ENCODE measurements around the gene PRR7.
A peak's percentile ranks its signal among the peaks of the same experiment; 100 is the strongest.

Gene PRR7

DNA sequence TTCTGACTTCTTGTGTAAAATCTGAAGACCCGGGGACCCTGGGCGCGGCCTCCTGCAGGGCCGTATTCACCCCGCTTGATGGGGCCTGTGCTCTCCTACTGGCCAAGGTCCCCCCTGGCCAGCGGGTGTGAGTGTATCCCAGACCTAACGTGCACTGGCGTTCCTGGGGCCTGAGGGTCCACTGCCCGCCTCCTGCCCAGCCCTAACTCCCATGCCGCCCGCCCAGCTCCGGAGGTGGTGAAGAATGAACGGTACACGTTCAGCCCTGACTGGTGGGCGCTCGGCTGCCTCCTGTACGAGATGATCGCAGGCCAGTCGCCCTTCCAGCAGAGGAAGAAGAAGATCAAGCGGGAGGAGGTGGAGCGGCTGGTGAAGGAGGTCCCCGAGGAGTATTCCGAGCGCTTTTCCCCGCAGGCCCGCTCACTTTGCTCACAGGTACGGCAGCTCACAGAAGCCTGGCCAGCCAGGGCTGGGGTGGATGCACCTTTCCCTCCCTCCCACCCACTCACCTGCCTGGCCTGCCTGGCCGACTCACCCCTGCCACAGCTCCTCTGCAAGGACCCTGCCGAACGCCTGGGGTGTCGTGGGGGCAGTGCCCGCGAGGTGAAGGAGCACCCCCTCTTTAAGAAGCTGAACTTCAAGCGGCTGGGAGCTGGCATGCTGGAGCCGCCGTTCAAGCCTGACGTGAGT, 10.6 kb upstream of the PRR7 start:
- DNase-seq (ENCODE audit: low read depth in 2 of 2) = no peak

DNA sequence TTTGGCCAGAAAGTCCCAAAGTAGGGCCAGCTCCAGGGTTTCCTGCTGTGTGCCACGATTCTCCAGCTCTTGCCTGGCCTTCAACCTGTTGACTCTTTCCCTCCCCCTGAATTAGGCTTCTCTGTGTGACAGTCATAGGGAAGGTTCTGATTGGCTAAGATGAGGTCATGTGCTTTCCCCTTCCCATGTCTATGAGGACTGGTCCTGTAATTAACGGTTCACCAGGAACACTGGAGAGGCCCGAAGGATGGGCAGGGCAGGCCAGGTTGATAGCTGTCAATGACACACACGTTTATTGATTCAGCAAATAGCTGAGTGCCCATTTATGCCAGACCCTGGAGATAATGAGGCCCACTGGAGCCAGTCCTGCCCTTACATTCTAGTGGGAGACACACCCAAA, 9.0 kb upstream of the PRR7 start:
- no peak for DNase-seq (ENCODE audit: low read depth in 2 of 2)

DNA sequence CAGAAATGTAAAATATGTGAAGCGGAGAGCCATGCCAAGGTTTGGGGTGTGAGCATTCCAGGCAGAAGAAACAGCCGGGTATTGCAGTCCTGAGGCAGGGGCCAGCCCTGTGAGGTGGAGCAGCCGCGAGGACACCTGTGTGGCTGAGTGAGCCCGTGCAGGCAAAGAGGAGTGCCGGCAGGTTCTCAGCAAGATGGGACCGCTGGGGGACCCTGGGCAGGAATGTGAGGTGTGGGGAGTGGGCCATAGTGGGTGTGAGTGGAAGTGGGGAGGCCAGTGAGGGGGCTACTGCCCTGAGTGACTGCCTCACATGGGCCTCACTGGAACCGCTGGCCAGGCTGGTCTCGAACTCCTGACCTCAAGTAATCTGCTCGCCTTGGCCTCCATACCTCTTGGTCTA, 8.1 kb upstream of the PRR7 start:
- DNase-seq (ENCODE audit: low read depth in 2 of 2) = no peak

DNA sequence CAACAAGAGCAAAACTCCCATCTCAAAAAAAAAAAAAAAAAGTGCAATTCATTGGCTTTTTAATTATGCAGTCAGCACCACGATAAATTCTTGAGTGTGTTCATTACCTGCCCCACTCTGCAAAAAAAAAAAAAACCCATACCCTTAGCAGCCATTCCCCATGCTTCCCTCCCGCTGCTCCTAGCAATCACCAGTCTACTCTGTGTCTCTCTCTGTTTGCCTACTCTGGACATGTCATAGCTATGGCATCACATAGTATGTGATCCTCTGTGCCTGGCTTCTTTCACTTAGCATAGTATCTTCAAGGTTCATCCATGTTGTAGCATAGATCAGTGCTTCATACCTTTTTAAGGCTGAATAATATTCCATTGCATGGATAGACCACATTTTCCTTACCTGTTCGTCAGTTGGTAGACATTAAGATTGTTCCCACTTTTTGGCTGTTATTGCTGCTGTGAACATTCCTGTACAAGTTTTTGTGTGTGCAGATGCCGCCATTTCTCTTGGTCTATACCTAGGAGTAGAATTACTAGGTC, 7.0 kb upstream of the PRR7 start:
- no peak for DNase-seq (ENCODE audit: low read depth in 2 of 2)

DNA sequence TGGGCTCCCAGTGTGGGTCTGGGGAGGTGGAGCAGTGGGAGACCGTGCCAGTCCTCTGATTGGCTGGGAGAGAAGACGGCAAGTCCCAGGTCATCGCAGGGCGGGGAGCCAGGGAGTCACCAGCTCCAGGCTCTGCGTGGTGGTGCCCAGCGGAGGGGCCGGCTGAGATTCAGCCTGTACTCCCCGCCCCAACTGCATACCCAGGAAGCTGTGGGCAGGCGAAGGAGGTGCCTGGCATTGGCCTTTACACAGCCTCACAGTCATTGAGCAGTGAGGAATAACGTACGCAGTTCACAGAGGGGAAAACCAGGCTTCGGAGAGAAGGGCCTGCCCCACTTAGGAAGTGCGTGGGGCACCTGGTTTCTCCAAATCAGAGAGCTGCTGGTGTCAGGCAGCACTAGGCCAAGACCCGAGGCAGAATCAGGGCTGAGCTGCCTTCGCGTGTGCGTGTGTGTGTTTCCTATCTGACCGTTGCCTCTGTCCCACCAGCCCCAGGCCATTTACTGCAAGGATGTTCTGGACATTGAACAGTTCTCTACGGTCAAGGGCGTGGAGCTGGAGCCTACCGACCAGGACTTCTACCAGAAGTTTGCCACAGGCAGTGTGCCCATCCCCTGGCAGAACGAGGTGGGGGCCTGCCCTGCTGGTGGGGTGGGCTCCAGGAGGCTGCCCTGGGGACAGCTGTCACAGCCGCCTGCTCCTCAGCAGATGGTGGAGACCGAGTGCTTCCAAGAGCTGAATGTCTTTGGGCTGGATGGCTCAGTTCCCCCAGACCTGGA, 6.2 kb upstream of the PRR7 start:
- DNase-seq (ENCODE audit: low read depth in 2 of 2) = no peak

DNA sequence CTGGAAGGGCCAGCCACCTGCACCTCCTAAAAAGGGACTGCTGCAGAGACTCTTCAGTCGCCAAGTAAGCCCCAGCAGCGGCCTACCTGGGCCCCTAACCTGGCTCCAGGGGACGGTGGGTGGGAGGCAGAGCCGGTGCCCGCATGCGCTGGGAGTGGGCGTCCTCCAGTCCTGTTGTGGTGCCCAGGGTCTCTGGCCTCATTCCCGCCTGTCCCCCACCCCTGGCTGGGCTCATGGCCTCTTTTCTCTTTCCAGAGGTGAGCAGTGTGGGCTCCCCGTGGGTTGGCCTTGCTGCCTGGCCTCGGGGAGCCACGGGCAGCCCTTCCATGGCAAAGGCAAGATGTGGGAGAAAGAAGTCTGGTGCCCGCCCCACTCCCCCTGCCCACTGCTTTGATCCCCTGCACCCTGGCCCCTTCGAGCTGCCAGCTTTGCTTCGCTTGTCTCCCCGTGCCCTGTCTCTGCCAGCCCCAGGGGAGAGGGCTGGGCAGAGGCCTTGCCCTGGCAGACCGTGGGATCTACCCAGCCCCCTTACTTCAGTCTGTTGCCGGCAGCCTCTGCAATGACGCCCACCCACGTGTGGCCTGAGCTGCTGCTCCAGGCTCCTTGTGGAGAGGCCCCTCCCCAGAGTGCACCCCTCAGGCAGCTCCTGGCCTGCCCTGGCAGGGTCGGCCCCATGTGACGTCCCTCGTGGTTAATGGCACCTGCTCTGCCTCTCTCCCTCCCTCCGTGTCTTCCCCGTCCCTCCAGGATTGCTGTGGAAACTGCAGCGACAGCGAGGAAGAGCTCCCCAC, 5.4 kb upstream of the PRR7 start:
- no peak for DNase-seq (ENCODE audit: low read depth in 2 of 2)

DNA sequence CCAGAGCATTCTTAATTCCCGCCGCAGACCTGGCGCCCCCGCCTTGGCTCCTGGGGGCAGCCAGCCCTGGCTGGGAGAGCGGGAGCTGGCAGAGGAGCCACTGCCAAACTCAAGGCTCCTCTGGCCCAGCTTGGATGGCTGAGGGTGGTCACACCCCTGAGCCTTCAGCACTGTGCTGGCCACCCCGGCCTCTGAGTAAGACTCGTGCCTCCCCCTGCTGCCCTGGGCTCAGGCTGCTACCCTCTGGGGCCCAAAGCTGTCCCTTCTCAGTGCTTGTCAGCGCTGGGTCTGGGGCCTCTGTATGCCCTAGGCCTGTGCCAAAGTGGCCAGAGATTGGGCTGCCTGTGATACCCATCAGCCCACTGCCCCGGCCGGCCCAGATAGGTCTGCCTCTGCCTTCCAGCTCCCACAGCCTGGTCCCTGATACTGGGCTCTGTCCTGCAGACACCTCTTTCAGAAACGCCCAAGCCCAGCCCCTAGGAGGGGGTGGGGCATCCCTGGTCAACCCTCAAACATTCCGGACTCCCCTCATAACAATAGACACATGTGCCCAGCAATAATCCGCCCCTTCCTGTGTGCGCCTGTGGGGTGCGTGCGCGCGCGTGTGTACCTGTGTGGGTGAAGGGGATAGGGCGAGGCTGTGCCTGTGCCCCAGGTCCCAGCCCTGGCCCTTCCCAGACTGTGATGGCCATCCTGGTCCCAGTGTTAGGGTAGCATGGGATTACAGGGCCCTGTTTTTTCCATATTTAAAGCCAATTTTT, 4.4 kb upstream of the PRR7 start:
- no peak for DNase-seq (ENCODE audit: low read depth in 2 of 2)

DNA sequence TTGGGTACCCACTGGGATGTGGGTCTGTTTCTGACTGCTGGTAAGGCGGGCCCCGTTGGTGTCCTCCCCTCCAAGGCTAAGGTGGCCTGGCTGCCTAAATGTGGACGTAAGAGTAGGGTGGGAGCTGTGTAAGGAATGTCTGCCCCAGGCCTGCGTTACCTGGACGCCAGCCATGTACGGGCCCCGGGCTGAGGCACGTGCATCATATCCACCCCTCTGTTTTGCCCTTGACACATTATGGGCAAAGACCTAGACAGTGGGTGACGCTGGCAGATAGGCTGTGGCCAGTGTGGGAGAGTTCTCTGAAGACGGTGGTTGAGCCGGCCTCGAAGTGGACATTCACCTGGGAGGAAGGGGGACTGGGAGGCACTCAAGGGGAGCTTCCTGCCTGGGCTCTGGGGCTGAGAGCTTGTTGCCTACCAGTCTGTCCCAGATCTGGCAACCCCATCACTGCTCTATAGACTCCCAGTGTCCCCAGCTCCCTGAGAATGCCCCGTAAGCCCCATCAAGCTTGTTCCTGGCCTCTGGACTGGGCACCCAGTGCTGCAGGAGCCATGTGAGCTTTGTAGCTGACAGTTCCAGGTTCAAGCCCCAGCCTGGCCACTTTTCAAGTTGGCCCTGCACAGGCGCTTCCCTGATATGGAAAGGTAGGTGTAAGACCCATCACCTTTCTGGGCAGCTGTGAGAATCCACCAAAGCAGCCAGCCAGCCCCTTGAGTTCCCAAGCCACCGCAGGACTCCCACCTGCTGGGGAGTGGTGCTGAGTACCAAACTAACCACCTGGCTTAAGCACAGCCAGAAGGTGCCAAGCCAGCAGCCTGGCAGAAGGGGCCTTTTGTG, 3.2 kb upstream of the PRR7 start:
- no peak for DNase-seq (ENCODE audit: low read depth in 2 of 2)

DNA sequence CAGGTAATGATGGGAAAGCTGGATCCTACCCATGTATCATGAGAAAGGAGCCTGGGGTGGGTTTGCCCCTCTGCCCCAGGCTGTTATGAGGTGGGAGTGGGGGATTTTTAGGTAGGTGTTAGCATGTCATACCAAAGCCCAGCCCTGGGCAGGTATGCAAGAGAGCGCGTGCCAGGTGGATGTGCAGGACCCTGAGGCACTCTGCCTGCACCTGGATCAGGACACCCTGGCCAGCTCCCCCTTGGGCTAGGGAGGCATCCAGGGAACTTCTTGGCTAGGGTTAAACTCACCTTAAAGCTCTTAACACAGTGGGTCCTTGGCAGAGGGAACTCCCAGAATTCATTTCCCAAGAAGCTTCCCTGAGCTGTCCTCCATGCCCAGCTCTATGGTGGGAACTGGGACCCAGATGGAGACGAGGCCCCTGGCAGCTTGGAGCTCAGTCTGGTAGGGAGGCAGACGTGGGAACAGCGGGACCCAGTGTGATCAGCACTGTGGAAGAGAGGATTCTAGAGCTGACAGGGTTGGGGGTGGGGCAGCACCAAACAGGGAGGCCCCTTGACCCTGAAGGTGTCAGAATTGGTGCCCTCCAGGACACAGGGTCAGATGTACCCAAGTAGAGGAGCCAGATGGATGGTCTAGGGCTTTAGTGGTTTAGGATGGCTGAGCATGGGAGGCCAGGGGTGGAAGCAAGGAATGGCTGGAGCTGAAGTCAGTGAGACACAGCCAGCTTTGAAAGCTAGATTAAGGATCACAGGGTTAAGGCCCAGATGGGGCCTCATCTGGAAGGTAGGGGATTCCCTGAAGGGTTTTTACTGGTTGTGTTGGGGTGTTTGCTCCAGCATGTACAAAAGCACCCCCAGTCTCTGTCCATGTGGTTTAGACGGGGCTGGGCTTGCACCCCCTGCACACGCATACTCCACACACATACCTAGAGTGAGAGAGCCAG, 2.2 kb upstream of the PRR7 start:
- DNase-seq (ENCODE audit: low read depth in 2 of 2) = no peak

DNA sequence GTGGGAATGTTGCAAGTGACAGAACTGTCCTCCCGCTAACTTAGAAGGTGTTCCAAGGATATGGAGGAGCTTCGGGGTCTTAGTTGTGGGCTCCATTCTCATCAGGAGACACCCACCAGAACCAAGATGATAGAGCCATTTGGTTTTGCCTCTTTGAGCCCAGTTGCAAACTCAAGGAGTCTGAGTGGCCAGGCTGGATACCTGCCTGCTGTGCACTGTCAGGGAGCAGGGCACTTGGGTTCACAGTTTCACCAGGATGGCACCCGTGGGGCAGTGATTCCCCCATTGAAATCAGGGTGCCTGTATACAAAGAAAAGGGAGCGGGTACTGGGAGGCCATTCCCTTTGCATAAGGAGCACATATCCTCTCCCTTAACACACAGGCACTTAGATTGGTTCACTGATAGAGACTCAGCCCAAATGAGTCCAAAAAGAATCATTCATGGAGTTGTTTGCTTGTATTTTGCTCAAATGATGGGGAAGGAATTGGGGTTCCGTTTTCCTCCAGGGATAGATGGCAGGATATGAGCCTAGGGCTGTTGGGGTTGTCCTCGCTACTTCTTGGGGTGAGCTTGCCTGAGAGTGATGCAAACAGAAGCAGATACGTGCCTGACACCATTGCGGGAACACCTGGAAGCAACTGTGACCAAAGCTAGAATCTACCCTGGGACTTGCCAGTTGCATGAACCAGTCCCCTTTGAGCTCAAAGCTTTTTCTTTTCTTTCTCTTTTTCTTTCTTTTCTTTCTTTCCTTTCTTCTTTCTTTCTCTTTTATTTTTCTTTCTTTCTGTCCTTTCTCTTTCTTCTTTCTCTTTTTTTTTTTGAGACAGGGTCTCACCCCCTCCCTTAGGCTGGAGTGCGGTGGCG, 1.3 kb upstream of the PRR7 start:
- DNase-seq (ENCODE audit: low read depth in 2 of 2) = no peak

DNA sequence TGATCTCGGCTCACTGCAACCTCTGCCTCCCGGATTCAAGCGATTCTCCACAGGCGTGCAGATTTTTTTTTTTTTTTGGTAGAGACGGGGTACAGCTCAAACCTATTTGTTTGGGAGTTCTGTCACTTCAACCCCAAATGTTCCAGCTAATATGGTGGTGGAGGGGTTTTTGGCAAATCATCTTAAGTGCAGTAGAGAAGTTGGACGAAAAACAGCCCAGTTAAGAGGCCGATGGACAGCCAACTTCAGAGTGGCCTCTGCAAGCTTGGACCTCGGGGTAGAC, 756 bp upstream of the PRR7 start:
- DNase-seq (ENCODE audit: low read depth in 2 of 2) = no peak

DNA sequence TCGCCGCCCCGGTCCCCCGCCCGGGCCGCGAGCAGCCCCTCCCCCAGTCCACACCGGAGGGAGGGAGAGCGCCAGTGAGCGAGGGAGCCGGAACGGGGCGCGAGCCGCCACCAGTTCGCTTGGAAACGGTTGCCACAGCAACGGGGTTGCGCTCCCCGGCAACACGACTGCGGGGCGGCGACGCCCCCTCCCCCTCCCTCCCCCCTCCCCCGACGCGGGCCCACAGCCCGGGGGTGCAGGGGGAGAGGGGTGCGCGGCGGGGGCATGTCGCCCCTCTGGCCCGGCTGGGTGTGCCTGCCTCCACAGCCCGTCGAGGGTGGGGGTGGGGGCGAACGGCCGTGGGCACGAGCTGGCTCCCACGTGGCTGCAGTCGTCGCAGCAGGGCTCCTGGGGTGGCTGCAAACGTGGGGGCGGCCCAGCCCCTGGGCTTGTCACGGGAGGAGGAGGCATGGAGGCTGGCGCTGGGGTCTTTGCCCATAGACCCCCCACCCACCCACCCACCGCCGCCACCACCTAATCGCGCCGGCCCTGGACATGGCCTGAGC, 524 bp downstream of the PRR7 start:
- DNase-seq (ENCODE audit: low read depth in 2 of 2) = peak in 1 of 2 donors; percentile 58

DNA sequence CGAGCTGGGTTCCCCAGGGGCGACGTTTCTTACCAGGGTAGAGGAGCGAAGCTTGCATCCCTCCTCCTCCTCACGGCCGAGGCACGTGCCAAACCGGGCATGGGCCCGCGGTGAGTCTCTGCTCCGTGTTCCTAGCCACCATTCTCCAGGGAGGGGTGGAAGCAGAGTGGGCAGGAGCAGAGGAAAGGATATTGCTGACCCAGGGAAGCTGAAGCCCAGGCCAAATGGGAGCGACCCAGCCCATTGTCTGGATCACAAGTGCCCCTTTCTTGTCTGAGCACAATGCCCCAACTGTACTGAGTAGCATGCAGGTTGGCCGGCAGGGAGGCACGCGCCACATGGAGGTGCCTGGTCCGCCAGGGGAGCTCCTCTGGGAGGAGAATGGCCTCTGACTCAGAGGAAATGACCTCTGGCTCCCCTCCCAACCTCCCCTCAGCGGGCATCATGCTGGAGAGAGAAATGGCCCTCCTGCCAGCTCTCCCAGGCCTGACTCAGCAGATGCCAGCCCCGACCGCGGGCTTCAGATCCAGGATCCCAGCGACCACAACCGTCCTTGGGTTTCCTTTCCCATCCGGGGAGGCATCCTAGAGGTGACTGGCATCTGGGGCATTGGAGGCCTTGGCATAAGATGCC, 1.1 kb downstream of the PRR7 start:
- DNase-seq (ENCODE audit: low read depth in 2 of 2) = no peak

DNA sequence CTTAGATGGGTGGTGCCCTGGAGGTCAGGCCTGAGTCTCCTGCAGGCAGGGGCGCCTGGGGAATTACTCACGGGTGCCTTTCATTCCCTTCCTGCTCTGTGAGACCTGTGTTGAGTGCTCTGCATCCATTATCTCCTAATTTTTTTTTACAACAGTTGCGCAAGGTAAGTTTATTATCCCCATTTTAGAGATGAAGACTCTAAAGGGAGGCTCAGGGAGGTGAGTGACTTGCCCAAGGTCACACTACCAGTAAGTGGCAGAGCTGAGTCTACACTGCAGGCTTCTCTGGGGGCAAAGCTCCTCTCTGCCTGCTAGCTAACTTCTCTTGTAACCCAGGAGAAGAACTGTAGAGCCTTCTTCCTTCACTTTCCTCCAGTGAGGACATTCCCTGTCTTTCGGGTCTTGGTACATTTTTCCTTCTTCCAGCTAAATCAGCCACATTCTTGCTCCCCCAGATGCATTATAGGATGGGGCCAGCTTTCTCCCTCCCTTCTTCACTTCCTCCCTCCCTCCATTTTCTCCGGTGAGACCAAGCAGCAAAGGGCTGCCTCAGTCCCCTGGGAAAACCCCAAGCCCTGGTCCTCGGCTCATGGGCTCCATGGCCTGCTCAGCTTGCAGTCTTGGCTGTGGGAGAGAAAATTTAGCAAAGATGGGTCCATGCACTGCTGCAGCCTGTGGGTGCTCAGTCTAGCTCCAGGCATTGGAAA, 1.8 kb downstream of the PRR7 start:
- DNase-seq (ENCODE audit: low read depth in 2 of 2) = no peak

DNA sequence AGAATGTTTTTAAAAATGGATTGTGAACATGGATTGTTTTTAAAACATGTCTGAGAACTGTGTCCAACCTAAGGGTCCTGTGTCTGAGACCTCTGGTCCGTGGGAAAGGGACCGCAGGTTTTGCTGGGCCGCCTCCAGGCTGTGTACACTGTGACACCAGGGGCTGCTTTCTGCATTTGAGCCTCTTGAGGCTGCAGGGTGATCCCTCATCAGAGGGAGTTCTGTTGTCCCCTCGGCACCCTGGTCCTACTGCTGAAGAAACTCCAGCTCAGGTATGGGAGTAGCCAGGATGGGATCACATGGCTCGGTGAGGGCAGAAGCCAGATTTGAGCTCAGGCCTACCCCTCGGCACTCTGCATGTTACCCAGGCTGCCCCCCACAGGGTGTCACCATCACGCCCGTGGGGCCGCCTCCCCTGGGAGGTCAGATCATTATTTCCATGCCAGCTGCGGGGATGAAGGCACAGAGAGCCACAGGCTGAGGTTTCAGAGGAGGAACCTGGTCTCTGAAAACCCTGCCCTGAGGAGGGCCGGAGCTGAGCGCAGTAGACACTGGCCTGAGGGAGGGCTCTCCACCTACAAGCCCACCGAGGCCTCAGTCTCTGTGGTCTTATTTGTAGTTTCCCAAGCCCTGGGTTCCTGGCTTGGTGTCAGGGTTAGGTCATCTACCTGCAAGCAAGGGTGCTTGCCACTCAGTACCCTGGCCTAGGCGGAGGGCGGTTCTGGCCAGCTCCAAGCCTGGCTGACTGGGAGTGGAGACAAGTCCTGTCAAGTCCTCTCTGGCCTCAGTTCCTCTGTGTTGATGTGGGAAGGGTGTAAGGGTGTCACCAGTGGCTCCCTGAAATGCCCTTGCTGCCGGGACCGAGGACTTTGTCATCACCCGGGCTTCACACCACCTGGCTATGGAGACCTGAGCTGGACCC, 2.8 kb downstream of the PRR7 start:
- DNase-seq (ENCODE audit: low read depth in 2 of 2) = no peak

DNA sequence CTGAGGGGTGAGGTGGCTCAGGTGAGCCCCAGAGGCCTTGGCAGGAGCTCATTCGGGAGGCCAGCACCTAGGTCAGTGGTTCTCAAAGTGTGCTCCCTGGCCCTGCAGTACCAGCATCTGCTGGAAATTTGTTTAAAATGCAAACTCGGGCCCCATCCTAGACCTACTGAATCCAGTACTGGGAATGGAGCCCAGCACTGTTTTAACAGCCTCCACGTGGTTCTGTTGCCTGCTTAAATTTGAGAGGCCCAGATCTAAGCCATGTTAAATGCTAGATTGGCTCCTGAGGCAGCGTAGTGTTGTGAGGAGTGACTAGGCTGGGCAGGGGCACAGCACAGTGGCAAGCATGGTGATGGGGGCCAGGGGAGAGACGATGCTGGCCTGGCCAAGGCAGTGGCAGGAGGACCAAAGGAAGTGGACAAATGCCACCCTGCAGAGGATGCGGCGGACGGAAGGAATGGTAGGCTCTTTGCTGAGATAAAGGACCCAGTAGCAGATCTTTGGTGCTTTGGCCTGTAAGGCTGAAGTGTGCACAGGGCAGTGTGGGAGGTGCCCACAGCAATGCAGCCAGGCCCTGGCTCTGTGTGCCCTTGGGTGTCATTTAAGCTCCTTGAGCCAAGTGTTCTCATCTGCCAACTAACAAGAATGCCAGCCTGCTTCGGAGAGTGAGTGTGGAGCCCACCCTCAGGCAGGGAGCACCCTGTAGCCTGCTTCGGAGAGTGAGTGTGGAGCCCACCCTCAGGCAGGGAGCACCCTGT, 4.2 kb downstream of the PRR7 start:
- DNase-seq (ENCODE audit: low read depth in 2 of 2) = no peak
